HEK293 (cell line): ENCODE results near the gene PIP.

Source experiments
- CTCF ChIA-PET: fragments of 350-600 bp; formaldehyde crosslinking; extraction: SDS; loops from one replicate; lab custom pipeline; 2021; ENCODE audit warnings: antibody characterized with exemption; lab: Yijun Ruan, JAX
- POLR2A ChIA-PET: fragments of 300-600 bp; formaldehyde crosslinking; extraction: SDS; loops from one replicate; lab custom pipeline; 2020; ENCODE audit warnings: antibody characterized with exemption, inconsistent platforms; lab: Yijun Ruan, JAX
- H3K27ac ChIP-seq: fragments of 200-500 bp; sonication (Bioruptor generic); 2 replicates; pipeline ENCODE4 v1.5.1; 2014; ENCODE audit warnings: low read depth, low read length, control low read depth, inconsistent platforms; ENCODE audit errors: extremely low read depth
- H3K36me3 ChIP-seq, 2 experiments: fragments of 200-500 bp in 1 of 2; sonication (Bioruptor generic) in 1 of 2; 1 replicate in 1 of 2; 2 replicates in 1 of 2; pipeline ENCODE4 v1.5.1; 2014 to 2017; ENCODE audit warnings: inconsistent platforms in 2 of 2, low read length in 2 of 2; ENCODE audit not compliant: control insufficient read depth in 2 of 2, insufficient read depth in 1 of 2
- H3K4me1 ChIP-seq: fragments of 200-500 bp; sonication (Bioruptor generic); 2 replicates; pipeline ENCODE4 v1.5.1; 2014; ENCODE audit warnings: mild to moderate bottlenecking, low read length, inconsistent platforms; ENCODE audit not compliant: control insufficient read depth, insufficient read depth
- H3K4me3 ChIP-seq: 2 replicates; pipeline ENCODE4 v1.5.1; 2011; ENCODE audit warnings: low read depth, mild to moderate bottlenecking, control low read depth, low read length, moderate library complexity
- H3K9me3 ChIP-seq: fragments of 200-500 bp; sonication (Bioruptor generic); 2 replicates; pipeline ENCODE4 v1.5.1; 2014; ENCODE audit warnings: low read depth, low read length, inconsistent platforms; ENCODE audit not compliant: control insufficient read depth, insufficient read depth
- GLI4 ChIP-seq: fragments of 450-650 bp; formaldehyde crosslinking; IDR thresholded peaks from 2 replicates; pipeline ENCODE4 v1.5.1; 2016; ENCODE audit warnings: missing biosample characterization, missing genetic modification characterization
- KLF17 ChIP-seq: fragments of 450-650 bp; formaldehyde crosslinking; IDR thresholded peaks from 2 replicates; pipeline ENCODE4 v1.5.1; 2016; ENCODE audit warnings: missing biosample characterization, missing genetic modification characterization
- KLF8 ChIP-seq: fragments of 450-650 bp; formaldehyde crosslinking; IDR thresholded peaks from 2 replicates; pipeline ENCODE4 v1.5.1; 2016; ENCODE audit warnings: missing biosample characterization, missing genetic modification characterization
- WT1 ChIP-seq: fragments of 450-650 bp; formaldehyde crosslinking; IDR thresholded peaks from 2 replicates; pipeline ENCODE4 v1.5.1; 2016; ENCODE audit warnings: missing biosample characterization, missing genetic modification characterization
- ZBTB11 ChIP-seq: fragments of 450-650 bp; formaldehyde crosslinking; conservative IDR thresholded peaks from 2 replicates; pipeline ENCODE4 v1.5.1; 2016; ENCODE audit warnings: low read depth, missing biosample characterization, missing genetic modification characterization
- ZNF10 ChIP-seq: fragments of 450-650 bp; formaldehyde crosslinking; IDR thresholded peaks from 2 replicates; pipeline ENCODE4 v1.5.1; 2017; ENCODE audit warnings: missing biosample characterization, missing genetic modification characterization
- ZNF174 ChIP-seq: fragments of 450-650 bp; formaldehyde crosslinking; IDR thresholded peaks from 2 replicates; pipeline ENCODE4 v1.5.0; 2017; ENCODE audit warnings: missing biosample characterization, mild to moderate bottlenecking, missing genetic modification characterization
- ZNF214 ChIP-seq: fragments of 450-650 bp; formaldehyde crosslinking; IDR thresholded peaks from 2 replicates; pipeline ENCODE4 v1.5.1; 2017; ENCODE audit warnings: missing biosample characterization, mild to moderate bottlenecking, missing genetic modification characterization, borderline replicate concordance
- ZNF223 ChIP-seq: fragments of 450-650 bp; formaldehyde crosslinking; IDR thresholded peaks from 2 replicates; pipeline ENCODE4 v1.5.1; 2016; ENCODE audit warnings: missing biosample characterization, missing genetic modification characterization
- ZNF354C ChIP-seq: fragments of 450-650 bp; formaldehyde crosslinking; IDR thresholded peaks from 2 replicates; pipeline ENCODE4 v1.5.1; 2016; ENCODE audit warnings: missing biosample characterization, missing genetic modification characterization, low read depth, borderline replicate concordance
- ZNF394 ChIP-seq: fragments of 450-650 bp; formaldehyde crosslinking; IDR thresholded peaks from 2 replicates; pipeline ENCODE4 v1.5.1; 2016; ENCODE audit warnings: missing biosample characterization, missing genetic modification characterization, mild to moderate bottlenecking, moderate library complexity, borderline replicate concordance
- ZNF423 ChIP-seq: fragments of 450-650 bp; formaldehyde crosslinking; IDR thresholded peaks from 2 replicates; pipeline ENCODE4 v1.5.1; 2016; ENCODE audit warnings: missing biosample characterization, missing genetic modification characterization
- ZNF48 ChIP-seq: fragments of 450-650 bp; formaldehyde crosslinking; IDR thresholded peaks from 2 replicates; pipeline ENCODE4 v1.5.1; 2016; ENCODE audit warnings: missing biosample characterization, missing genetic modification characterization
- ZNF488 ChIP-seq: fragments of 450-650 bp; formaldehyde crosslinking; IDR thresholded peaks from 2 replicates; pipeline ENCODE4 v1.5.1; 2016; ENCODE audit warnings: missing biosample characterization, missing genetic modification characterization
- ZNF521 ChIP-seq: fragments of 450-650 bp; formaldehyde crosslinking; IDR thresholded peaks from 2 replicates; pipeline ENCODE4 v1.5.1; 2017; ENCODE audit warnings: missing biosample characterization, mild to moderate bottlenecking, missing genetic modification characterization
- ZNF529 ChIP-seq: fragments of 450-650 bp; formaldehyde crosslinking; IDR thresholded peaks from 2 replicates; pipeline ENCODE4 v1.5.1; 2017; ENCODE audit warnings: missing genetic modification characterization, missing biosample characterization; ENCODE audit not compliant: insufficient replicate concordance
- ZNF596 ChIP-seq: fragments of 450-650 bp; IDR thresholded peaks from 2 replicates; pipeline ENCODE4 v1.5.0; 2018; ENCODE audit warnings: missing biosample characterization, mild to moderate bottlenecking, missing genetic modification characterization, moderate library complexity
- ZNF701 ChIP-seq: fragments of 450-650 bp; formaldehyde crosslinking; IDR thresholded peaks from 2 replicates; pipeline ENCODE4 v1.5.1; 2016; ENCODE audit warnings: missing biosample characterization, missing genetic modification characterization
- ZNF707 ChIP-seq: fragments of 450-650 bp; formaldehyde crosslinking; IDR thresholded peaks from 2 replicates; pipeline ENCODE4 v1.5.1; 2016; ENCODE audit warnings: missing biosample characterization, missing genetic modification characterization
- ZNF76 ChIP-seq: fragments of 450-650 bp; formaldehyde crosslinking; IDR thresholded peaks from 2 replicates; pipeline ENCODE4; 2016; ENCODE audit warnings: low read depth, missing biosample characterization, missing genetic modification characterization, borderline replicate concordance
- ZNF776 ChIP-seq: fragments of 450-650 bp; formaldehyde crosslinking; IDR thresholded peaks from 2 replicates; pipeline ENCODE4 v1.5.0; 2017; ENCODE audit warnings: missing biosample characterization, missing genetic modification characterization, borderline replicate concordance
- ZNF792 ChIP-seq: fragments of 450-650 bp; formaldehyde crosslinking; IDR thresholded peaks from 2 replicates; pipeline ENCODE4 v1.5.1; 2016; ENCODE audit warnings: missing biosample characterization, missing genetic modification characterization
- ZSCAN23 ChIP-seq: fragments of 450-650 bp; formaldehyde crosslinking; IDR thresholded peaks from 2 replicates; pipeline ENCODE4 v1.5.1; 2016; ENCODE audit warnings: missing biosample characterization, missing genetic modification characterization
- TF ChIP-seq, protein P1 (sequence below): fragments of 450-650 bp; formaldehyde crosslinking; IDR thresholded peaks from 2 replicates; pipeline ENCODE4 v1.5.1; 2016; ENCODE audit warnings: missing biosample characterization, missing genetic modification characterization
- TF ChIP-seq, protein P2 (sequence below): fragments of 450-650 bp; formaldehyde crosslinking; IDR thresholded peaks from 2 replicates; pipeline ENCODE4 v1.5.1; 2017; ENCODE audit warnings: missing biosample characterization, missing genetic modification characterization

PIP gene

GRCh38 chr7:143129477-143129876 is 2.4 kb upstream of the PIP start:
- Histone ChIP-seq H3K27ac (no peak overlapping the region), H3K36me3 (no peaks in the 10 kb centered on the region), H3K9me3 (no peaks in the 10 kb centered on the region), H3K4me3 (no peak overlapping the region), H3K4me1 (no peaks in the 10 kb centered on the region)
- POLR2A ChIA-PET, result no interaction called here
- TF ChIP-seq ZNF776 (tag by site-specific recombination) (no peak), ZNF521 (tag by site-specific recombination) (no peak), ZNF394 (no peak), WT1 (tag by site-specific recombination) (no peak), ZNF354C (tag by site-specific recombination) (no peak), GLI4 (tag by site-specific recombination) (no peak)
- CTCF ChIA-PET, result interaction anchor here (0.6 to 0.7 kb wide), 3 partner anchors 11 to 127 kb away, joined by 3 to 7 read pairs (median 4); no protein-coding TSS in a partner anchor

GRCh38 chr7:143130541-143130940 is 1.3 kb upstream of the PIP start:
- ChIA-PET POLR2A (no interaction called here), CTCF (interaction anchor here (1.2 kb wide), 1 partner anchor 85 kb away, joined by 4 read pairs; no protein-coding TSS in a partner anchor)
- no peaks in the 10 kb centered on the region for H3K4me1 ChIP-seq

DNA sequence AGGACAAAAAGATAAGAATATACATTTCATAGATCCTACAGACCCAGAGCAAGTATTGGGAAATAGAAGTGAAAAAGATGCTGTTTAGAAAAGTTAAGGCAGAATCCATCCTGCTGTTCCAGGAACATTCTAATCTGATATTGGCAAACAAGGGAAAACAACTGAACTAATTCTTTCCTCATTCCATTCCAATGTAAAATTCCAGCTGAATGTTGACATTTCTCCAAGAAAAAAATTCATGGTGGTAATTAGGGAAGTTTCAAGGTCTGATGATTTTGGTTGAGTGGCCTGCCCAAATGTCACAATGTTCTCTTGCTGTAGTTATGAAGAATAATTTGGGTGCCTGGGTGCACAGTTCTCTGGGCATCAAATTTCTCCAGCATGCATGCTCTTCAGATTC is 15.2 kb downstream of the PIP start:
- H3K9me3 ChIP-seq, result no peaks in the 10 kb centered on the region
- no peak overlapping the region for H3K27ac ChIP-seq
- POLR2A ChIA-PET, result no interaction called here
- CTCF ChIA-PET, result no interaction called here
- H3K36me3 ChIP-seq, result no peaks in the 10 kb centered on the region
- no peaks in the 10 kb centered on the region for H3K4me1 ChIP-seq
- no peak overlapping the region for H3K4me3 ChIP-seq
- no peak for TF ChIP-seq GLI4 (tag by site-specific recombination)
- no peak for TF ChIP-seq ZNF529 (tag by site-specific recombination)
- TF ChIP-seq KLF8, result no peak
- no peak for TF ChIP-seq ZNF701
- TF ChIP-seq ZNF792 (tag by site-specific recombination), result no peak
- TF ChIP-seq ZNF76 (tag by site-specific recombination), result no peak
- no peak for TF ChIP-seq ZNF223
- no peak for TF ChIP-seq ZNF48 (tag by site-specific recombination)
- no peak for TF ChIP-seq ZBTB11 (tag by site-specific recombination)
- no peak for TF ChIP-seq ZNF10 (tag by site-specific recombination)
- no peak for TF ChIP-seq ZNF423 (tag by site-specific recombination)
- TF ChIP-seq ZNF214 (tag by site-specific recombination), result no peak

More at GRCh38 chr7:143130541-143130940, 1.3 kb upstream of the PIP start:
- H3K27ac ChIP-seq, result no peak overlapping the region
- no peak overlapping the region for H3K4me3 ChIP-seq
- no peaks in the 10 kb centered on the region for H3K9me3 ChIP-seq
- no peaks in the 10 kb centered on the region for H3K36me3 ChIP-seq
- no peak for TF ChIP-seq ZNF596
- no peak for TF ChIP-seq KLF17
- no peak for TF ChIP-seq ZNF488 (tag by site-specific recombination)
- TF ChIP-seq, protein P1, sequence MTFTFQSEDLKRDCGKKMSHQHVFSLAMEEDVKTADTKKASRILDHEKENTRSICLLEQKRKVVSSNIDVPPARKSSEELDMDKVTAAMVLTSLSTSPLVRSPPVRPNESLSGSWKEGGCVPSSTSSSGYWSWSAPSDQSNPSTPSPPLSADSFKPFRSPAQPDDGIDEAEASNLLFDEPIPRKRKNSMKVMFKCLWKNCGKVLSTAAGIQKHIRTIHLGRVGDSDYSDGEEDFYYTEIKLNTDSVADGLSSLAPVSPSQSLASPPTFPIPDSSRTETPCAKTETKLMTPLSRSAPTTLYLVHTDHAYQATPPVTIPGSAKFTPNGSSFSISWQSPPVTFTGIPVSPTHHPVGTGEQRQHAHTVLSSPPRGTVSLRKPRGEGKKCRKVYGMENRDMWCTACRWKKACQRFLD (tag by site-specific recombination), result no peak
- TF ChIP-seq, protein P2, sequence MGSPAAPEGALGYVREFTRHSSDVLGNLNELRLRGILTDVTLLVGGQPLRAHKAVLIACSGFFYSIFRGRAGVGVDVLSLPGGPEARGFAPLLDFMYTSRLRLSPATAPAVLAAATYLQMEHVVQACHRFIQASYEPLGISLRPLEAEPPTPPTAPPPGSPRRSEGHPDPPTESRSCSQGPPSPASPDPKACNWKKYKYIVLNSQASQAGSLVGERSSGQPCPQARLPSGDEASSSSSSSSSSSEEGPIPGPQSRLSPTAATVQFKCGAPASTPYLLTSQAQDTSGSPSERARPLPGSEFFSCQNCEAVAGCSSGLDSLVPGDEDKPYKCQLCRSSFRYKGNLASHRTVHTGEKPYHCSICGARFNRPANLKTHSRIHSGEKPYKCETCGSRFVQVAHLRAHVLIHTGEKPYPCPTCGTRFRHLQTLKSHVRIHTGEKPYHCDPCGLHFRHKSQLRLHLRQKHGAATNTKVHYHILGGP (tag by site-specific recombination), result no peak
- no peak for TF ChIP-seq ZNF707 (tag by site-specific recombination)
- no peak for TF ChIP-seq ZNF174 (tag by site-specific recombination)
- no peak for TF ChIP-seq ZSCAN23 (tag by site-specific recombination)
